Measurements from ENCODE around the gene STXBP1. TPM values are rescaled to one million over a fixed set of nuclear protein-coding genes. Genes with fewer than 3 reads are reported as not detected.

Gene STXBP1
- total RNA-seq, 2 experiments from 2014 or later = 12.1 to 17.7 TPM

GRCh38 chr9:127697575-127697974, 85.5 kb downstream of the STXBP1 start:
- Mint-ChIP-seq H3K4me1 (peaks cover 15% of the 10 kb centered on the region), H3K9me3 (no peaks in the 10 kb centered on the region), H3K36me3 (ENCODE audit: low read depth) (no peaks in the 10 kb centered on the region), H3K27ac (no peak overlapping the region), H3K4me3 (no peak overlapping the region), H3K27me3 (no peaks in the 10 kb centered on the region)
- DNase-seq = no peak
- ChIA-PET CTCF (no interaction called here), POLR2A (no interaction called here)

- no peak for DNase-seq
- Mint-ChIP-seq H3K27me3 (no peaks in the 10 kb centered on the region), H3K27ac (no peak overlapping the region), H3K9me3 (no peaks in the 10 kb centered on the region), H3K36me3 (ENCODE audit: low read depth) (no peaks in the 10 kb centered on the region), H3K4me1 (peaks cover 16% of the 10 kb centered on the region), H3K4me3 (no peak overlapping the region)
- POLR2A ChIA-PET = no interaction called here
- CTCF ChIA-PET = no interaction called here
These were observed 86.3 kb downstream of the STXBP1 start for GRCh38 chr9:127698386-127698785.

- Mint-ChIP-seq H3K4me3 (peak overlapping the region; percentile 33), H3K4me1 (peaks cover 16% of the 10 kb centered on the region), H3K27me3 (no peaks in the 10 kb centered on the region), H3K9me3 (no peaks in the 10 kb centered on the region), H3K36me3 (ENCODE audit: low read depth) (no peaks in the 10 kb centered on the region), H3K27ac (peak overlapping the region; percentile 76)
- ChIA-PET CTCF (interaction anchor here (0.6 kb wide), 1 partner anchor 64 kb away, joined by 4 read pairs; no protein-coding TSS in a partner anchor), POLR2A (no interaction called here)
- peak; percentile 85 for DNase-seq
These were observed 87.1 kb downstream of the STXBP1 start for GRCh38 chr9:127698985-127699670.

- Mint-ChIP-seq H3K27me3 (no peaks in the 10 kb centered on the region), H3K4me1 (peaks cover 16% of the 10 kb centered on the region), H3K9me3 (no peaks in the 10 kb centered on the region), H3K4me3 (no peak overlapping the region), H3K36me3 (ENCODE audit: low read depth) (no peaks in the 10 kb centered on the region), H3K27ac (no peak overlapping the region)
- CTCF ChIA-PET = interaction anchor here (0.6 kb wide), 1 partner anchor 63 kb away, joined by 4 read pairs; no protein-coding TSS in a partner anchor
- no peak for DNase-seq
- POLR2A ChIA-PET = no interaction called here
These were observed 88.1 kb downstream of the STXBP1 start for GRCh38 chr9:127700140-127700539.

- Mint-ChIP-seq H3K9me3 (no peaks in the 10 kb centered on the region), H3K4me1 (peaks cover 16% of the 10 kb centered on the region), H3K36me3 (ENCODE audit: low read depth) (no peaks in the 10 kb centered on the region), H3K27ac (no peak overlapping the region), H3K4me3 (no peak overlapping the region), H3K27me3 (no peaks in the 10 kb centered on the region)
- POLR2A ChIA-PET = no interaction called here
- DNase-seq = no peak
- CTCF ChIA-PET = no interaction called here
These were observed 88.6 kb downstream of the STXBP1 start for GRCh38 chr9:127700594-127701255.

GRCh38 chr9:127703289-127703946, 91.3 kb downstream of the STXBP1 start:
- Mint-ChIP-seq H3K9me3 (no peaks in the 10 kb centered on the region), H3K4me3 (no peak overlapping the region), H3K4me1 (peaks cover 22% of the 10 kb centered on the region), H3K27me3 (no peaks in the 10 kb centered on the region), H3K27ac (no peak overlapping the region), H3K36me3 (ENCODE audit: low read depth) (no peaks in the 10 kb centered on the region)
- ChIA-PET POLR2A (no interaction called here), CTCF (interaction anchor here (0.6 to 4.3 kb wide), 4 partner anchors 30 to 734 kb away, joined by 3 to 17 read pairs (median 5); partner anchors contain the start of gene TOR2A)
- DNase-seq = no peak

GRCh38 chr9:127705577-127706379, 93.7 kb downstream of the STXBP1 start:
- peaks cover 3% of the 10 kb centered on the region for H3K9me3 Mint-ChIP-seq
- POLR2A ChIA-PET = no interaction called here
- H3K4me3 Mint-ChIP-seq = no peak overlapping the region
- peaks cover 16% of the 10 kb centered on the region for H3K4me1 Mint-ChIP-seq
- no peaks in the 10 kb centered on the region for H3K36me3 Mint-ChIP-seq (ENCODE audit: low read depth)
- peak overlapping the region; percentile 25 for H3K27ac Mint-ChIP-seq
- no peak for DNase-seq
- CTCF ChIA-PET = interaction anchor here (1.9 to 4.3 kb wide), 3 partner anchors 9 to 164 kb away, joined by 6 to 17 read pairs (median 7); partner anchors contain the start of genes PTRH1 and TOR2A
- no peaks in the 10 kb centered on the region for H3K27me3 Mint-ChIP-seq

GRCh38 chr9:127706836-127707241, 94.8 kb downstream of the STXBP1 start, which contains the start of gene CFAP157:
Gene CFAP157 (plus strand): TSS chr9:127706988. CDS start chr9:127707032, 44 bp downstream.
- POLR2A ChIA-PET = no interaction called here
- no peak within 1 kb of the TSS for H3K4me3 Mint-ChIP-seq
- CTCF ChIA-PET = interaction anchor here (4.3 kb wide), 1 partner anchor 28 kb away, joined by 17 read pairs; the partner anchor contains the start of gene TOR2A
- H3K9me3 Mint-ChIP-seq = peaks cover 3% of the 10 kb centered on the region
- no peak for DNase-seq
- H3K27me3 Mint-ChIP-seq = no peaks in the 10 kb centered on the region
- H3K36me3 Mint-ChIP-seq (ENCODE audit: low read depth) = no peaks in the 10 kb centered on the region
- peaks cover 26% of the 10 kb centered on the region for H3K4me1 Mint-ChIP-seq
- H3K27ac Mint-ChIP-seq = peak within 1 kb of the TSS; percentile 64

GRCh38 chr9:127707766-127708165, 95.7 kb downstream of the STXBP1 start:
- H3K36me3 Mint-ChIP-seq (ENCODE audit: low read depth) = no peaks in the 10 kb centered on the region
- no peak overlapping the region for H3K4me3 Mint-ChIP-seq
- no peaks in the 10 kb centered on the region for H3K27me3 Mint-ChIP-seq
- H3K9me3 Mint-ChIP-seq = peaks cover 3% of the 10 kb centered on the region
- CTCF ChIA-PET = interaction anchor here (1.0 to 4.3 kb wide), 2 partner anchors 21 to 27 kb away, joined by 4 to 17 read pairs; partner anchors contain the start of gene TOR2A
- H3K27ac Mint-ChIP-seq = no peak overlapping the region
- H3K4me1 Mint-ChIP-seq = peaks cover 26% of the 10 kb centered on the region
- POLR2A ChIA-PET = no interaction called here
- peak; percentile 31 for DNase-seq

- ChIA-PET POLR2A (no interaction called here), CTCF (interaction anchor here (1.2 to 1.5 kb wide), 3 partner anchors 21 to 26 kb away, joined by 3 to 4 read pairs (median 3); partner anchors contain the start of gene TOR2A)
- Mint-ChIP-seq H3K36me3 (ENCODE audit: low read depth) (no peaks in the 10 kb centered on the region), H3K4me3 (no peak overlapping the region), H3K9me3 (peaks cover 3% of the 10 kb centered on the region), H3K27ac (no peak overlapping the region), H3K27me3 (no peaks in the 10 kb centered on the region), H3K4me1 (peaks cover 24% of the 10 kb centered on the region)
- DNase-seq = no peak
These were observed 97.0 kb downstream of the STXBP1 start for GRCh38 chr9:127708952-127709587.

GRCh38 chr9:127710204-127710783, 98.2 kb downstream of the STXBP1 start:
- Mint-ChIP-seq H3K4me3 (no peak overlapping the region), H3K36me3 (ENCODE audit: low read depth) (no peaks in the 10 kb centered on the region), H3K9me3 (peaks cover 3% of the 10 kb centered on the region), H3K4me1 (peaks cover 28% of the 10 kb centered on the region), H3K27ac (no peak overlapping the region), H3K27me3 (no peaks in the 10 kb centered on the region)
- DNase-seq = no peak
- ChIA-PET POLR2A (no interaction called here), CTCF (interaction anchor here (1.2 to 1.5 kb wide), 2 partner anchors 20 to 23 kb away, joined by 3 read pairs; no protein-coding TSS in a partner anchor)

Data from activated CD4-positive, alpha-beta T cell treated with anti-CD3 and anti-CD28 coated beads, Interleukin-2, amount 10 ng/mL, durations not matched to agents 7 days and 5 days (primary cell).